CD4-positive, alpha-beta T cell treated with Interleukin-15 for 1 hour (primary cell): Measurements from ENCODE around the gene PRMT9.

Experiments
- DNase-seq: peaks from one replicate; pipeline ENCODE4 v3.0.0-alpha.2; 2020

PRMT9 gene

DNA sequence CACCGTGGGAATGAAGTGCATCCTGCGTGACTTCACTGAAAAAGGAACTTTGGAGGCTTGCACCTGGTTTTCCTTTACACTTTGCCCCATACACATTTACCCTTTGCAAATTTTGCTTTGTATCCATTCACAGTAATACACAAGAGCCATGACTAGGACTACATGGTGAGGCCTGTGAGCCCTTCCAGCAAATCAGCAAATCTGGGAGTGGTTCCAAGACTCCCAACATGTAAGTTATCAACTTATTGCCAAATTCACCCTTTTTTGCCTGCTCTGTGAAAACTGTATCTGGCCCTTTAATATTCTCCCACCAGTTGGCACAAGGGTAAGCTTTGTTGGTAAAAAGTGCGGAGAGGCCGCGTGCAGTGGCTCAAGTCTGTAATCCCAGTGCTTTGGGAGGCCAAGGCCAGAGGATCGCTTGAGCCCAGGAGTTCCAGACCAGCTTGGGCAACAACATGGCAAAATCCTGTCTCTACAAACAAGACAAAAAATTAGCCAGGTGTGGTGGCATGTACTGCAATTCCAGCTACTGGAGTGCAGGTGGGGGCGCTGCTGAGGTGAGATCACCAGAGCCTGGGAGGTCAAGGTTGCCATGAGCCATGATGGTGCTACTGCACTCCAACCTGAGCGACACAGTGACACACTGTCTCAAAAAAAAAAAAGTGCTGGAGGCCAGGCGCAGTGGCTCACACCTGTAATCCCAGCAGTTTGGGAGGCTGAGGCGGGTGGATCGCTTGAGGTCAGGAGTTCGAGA is 5.0 kb downstream of the PRMT9 start:
- DNase-seq, result no peak

DNA sequence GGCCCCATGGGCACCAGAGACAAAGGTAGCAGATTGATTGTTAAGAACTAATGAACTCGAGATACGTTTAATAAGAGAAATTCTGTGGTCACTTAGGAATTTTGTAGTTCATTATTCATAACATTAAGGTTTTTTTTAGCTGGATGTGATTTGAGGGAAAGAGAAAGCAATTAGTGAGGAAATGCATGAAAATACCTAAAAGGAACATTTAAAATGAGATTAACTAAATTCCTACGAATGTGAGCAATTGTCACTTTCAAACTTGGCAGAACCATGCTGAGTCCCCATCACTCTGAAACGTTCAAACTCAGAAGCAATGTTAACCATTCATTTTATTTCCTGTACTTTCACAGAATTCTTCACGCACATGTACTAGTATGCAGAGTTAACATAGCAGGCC is 5.9 kb downstream of the PRMT9 start:
- DNase-seq, result no peak

DNA sequence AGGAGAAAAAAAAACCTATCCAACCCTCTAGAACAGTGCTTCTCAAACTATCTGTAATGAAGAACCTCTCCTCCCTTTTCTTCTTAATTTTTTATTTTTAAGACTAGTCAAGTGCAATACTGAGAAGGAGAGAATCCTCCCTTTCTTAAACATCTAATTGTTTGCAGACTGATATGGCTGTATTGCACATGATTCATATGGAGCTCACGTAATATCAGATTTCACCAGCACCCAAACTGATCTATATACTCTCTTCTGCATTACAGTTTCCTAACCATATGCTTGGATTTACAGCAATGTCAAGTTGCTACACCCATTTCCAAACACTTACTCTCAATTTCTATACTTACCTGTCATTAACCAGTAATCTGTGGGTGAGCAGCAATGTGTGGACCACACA is 9.5 kb downstream of the PRMT9 start:
- DNase-seq, result no peak

DNA sequence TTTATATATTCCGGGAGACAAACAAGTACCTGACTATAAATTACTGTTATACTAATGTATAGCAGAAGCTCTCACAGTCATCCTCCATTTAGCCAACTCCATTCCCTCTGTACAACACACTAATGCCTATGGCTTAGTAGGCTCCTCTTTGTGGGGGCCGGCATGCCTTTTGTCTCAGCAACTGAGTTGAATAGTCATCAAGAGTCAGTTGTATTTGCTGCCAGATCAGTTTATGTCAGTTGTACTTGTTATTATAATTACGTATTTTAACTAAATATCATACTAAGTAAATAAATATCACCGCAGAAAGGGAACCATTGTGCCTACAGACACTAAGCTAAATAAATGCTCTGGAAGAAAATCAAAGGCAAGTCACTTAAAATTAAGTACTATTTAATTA is 9.9 kb downstream of the PRMT9 start:
- DNase-seq, result no peak

DNA sequence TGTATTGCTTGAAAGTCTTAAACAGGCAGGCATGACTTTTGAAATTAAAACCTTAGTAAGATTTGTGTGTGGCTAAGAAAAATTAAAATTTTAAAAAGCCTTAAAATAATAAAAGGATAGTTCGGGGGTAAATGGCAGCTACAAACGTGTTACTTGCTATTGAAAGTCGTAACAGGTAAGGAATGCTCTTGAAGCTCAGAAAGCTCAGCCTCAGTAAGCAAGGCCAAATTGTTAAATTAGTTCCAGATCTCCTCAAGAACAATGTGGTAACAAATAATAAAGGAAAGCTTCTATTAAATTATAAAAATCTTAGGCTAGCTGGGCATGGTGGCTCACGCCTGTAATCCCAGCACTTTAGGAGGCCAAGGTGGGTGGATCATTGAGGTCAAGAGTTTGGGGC is 25.5 kb downstream of the PRMT9 start:
- no peak for DNase-seq

DNA sequence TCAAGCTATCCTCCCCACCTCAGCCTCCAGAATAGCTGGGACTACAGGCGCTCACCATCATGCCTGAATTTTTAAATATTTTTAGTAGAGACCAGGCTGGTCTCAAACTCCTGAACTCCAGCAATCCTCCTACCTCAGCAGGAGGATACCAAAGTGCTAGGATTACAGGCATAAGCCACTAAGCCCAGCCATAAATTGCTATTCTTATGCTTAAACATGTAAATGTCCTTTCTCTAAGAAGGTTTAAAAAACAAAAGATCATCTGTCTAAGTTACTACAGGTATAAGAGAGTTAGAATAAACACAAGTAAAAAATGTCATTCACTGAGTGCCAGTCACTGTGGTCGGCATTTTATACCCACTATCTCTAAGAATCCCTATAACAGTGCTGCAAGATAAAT is 28.3 kb downstream of the PRMT9 start:
- no peak for DNase-seq

GRCh38 chr4:147651563-147651962 is 32.4 kb downstream of the PRMT9 start:
- no peak for DNase-seq

- DNase-seq, result no peak
These were observed 35.3 kb downstream of the PRMT9 start for GRCh38 chr4:147648656-147649055.

DNA sequence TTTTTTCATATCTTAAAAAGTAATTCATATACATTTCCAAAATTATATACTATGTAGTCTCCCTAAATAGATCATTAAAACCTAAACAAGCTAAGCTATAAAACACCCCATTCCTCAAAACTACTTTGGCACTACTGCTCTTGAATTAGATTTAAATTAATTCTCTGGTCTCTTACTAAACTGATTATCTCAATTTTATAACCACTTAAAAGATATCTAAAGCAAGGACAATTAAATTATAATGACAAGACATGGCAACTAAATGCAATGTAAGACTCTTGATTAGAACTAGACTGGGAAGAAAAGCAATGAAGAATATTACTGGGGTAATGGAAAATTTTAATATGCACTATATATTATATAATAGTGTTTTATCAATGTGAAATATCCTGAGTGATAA is 38.9 kb downstream of the PRMT9 start:
- DNase-seq, result no peak

- no peak for DNase-seq
These were observed 39.5 kb downstream of the PRMT9 start for GRCh38 chr4:147644471-147644870.

DNA sequence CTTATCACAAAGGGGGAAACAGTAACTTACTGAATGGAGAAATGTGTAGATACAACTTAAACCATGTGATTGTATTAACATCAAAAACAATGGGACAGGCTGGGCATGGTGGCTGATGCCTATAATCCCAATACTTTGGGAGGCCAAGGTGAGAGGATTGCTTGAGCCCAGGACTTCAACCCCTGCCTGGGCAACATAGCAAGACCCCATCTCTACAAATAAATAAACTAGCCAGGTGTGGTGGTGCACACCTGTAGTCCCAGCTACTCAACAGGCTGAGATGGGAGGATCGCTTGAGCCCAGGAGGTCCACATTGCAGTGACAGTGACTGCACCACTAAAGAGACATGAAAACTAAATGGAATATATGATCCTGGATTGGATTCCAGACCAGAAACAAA is 40.3 kb downstream of the PRMT9 start:
- DNase-seq, result no peak

- DNase-seq, result no peak
These were observed 43.6 kb downstream of the PRMT9 start for GRCh38 chr4:147640331-147640730.

GRCh38 chr4:147639388-147639787 is 44.6 kb downstream of the PRMT9 start:
- no peak for DNase-seq

GRCh38 chr4:147638942-147639341 is 45.0 kb downstream of the PRMT9 start:
- DNase-seq, result no peak

DNA sequence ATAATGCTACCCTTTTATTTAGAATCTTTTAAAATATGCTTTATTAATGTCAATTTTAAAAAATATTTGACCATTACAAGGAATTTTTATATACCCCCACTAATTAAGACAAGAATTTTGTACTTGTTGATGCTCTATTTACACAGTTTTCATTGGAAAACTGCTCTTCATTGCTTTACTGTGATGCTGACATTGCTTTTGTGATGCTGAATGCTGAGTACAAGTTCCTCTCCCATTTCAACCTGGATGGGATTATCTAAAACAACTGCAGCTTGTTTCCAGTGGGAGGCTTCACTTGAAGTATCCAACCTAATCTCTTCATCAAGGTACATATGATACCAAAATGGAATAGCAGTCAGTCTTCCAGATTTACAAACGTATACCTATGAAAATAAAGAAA is 45.6 kb downstream of the PRMT9 start:
- DNase-seq, result no peak

- DNase-seq, result no peak
These were observed 48.6 kb downstream of the PRMT9 start for GRCh38 chr4:147635348-147635747.

- no peak for DNase-seq
These were observed 50.3 kb downstream of the PRMT9 start for GRCh38 chr4:147633643-147634042.

- DNase-seq, result no peak
These were observed 50.9 kb downstream of the PRMT9 start for GRCh38 chr4:147633113-147633512.

DNA sequence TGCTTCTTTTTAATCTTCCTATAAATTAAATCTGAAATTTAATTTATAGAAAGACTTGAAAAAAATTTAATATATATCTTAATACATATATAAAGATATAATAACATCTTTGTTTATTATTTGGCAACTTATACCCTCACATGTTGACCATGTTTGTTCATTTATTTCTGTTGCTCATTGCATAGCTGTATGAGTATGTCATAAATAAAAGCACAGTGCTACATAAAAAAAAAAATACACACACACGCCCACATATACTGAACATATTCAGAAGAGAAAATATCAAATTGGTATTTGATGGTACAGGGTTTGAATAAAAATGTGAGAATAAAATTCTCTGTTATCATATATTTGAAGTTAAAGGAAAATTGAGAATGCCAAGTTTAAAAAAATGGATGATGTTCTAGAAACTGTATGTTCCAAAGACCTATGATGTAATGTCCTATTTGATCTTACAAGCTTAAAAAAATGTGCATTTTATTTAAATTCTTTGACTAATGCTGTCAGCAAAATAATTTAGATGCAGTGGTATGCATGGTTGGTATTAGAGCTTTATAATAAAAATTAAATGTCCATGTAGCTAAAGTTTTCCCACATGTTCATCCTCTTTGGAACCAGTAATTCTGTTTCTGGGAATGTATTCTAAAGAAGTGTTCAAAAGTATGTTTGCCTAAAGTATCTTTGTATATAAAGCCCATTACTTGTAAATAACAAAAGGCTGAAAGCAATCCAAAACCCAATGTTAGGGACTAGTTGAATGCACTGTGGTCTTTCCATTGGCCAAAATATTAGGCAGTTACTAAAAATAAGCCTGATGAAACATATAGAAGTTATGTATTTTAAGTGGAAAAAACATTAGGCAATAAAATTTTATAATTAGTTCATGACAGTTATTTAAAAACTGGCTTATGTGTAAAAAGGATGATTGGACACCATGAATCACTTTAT is 53.9 kb downstream of the PRMT9 start:
- DNase-seq, result no peak

GRCh38 chr4:147628415-147628814 is 55.5 kb downstream of the PRMT9 start:
- DNase-seq, result no peak

- DNase-seq, result no peak
These were observed 57.1 kb downstream of the PRMT9 start for GRCh38 chr4:147626903-147627302.

DNA sequence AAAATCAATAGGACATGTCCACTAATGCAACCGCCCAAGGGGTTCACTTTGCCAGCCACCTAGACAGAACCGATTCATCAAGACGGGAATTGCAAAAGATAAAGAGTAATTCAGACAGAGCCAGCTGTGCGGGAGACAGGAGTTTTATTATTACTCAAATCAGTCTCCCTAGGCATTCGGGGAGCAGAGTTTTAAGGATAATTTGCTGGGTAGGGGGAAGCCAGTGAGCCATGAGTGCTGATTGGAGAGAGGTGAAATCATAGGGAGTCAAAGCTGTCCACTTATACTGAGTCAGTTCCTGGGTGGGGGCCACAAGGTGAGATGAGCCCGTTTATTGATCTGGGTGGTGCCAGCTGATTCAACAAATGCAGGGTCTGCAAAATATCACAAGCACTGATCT is 58.2 kb downstream of the PRMT9 start:
- no peak for DNase-seq

DNA sequence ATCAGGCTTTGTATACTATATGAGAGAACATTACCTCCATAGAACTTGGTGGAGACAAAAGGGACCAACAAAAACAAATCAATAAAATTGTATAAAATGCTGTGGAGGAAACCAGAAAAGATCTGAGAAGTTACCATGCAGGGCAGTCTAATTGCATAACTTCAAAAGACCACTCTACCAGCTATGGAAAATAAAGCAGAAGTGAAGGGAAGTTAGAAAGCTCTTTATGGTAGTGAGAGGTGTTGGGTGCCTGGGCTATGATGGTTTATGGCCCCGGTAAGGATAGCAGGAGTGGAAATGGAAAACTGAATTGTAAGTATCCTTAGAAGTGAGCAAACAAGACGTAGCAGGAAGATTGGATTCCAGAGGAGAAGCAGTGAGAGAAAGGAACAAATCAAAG is 63.6 kb downstream of the PRMT9 start:
- no peak for DNase-seq
